Endothelial cell of umbilical vein (primary cell): Measurements from ENCODE around the gene CEP44. TPM values are rescaled to one million over a fixed set of nuclear protein-coding genes. Genes with fewer than 3 reads are reported as not detected.

Experiments used
- BruUV-seq: library from RNA; stranded (reverse); fragments of 400-500 nt; replicated peaks from 2 replicates; lab custom pipeline; 2021; lab: Mats Ljungman, UMichigan
- CTCF ChIA-PET: fragments of 300-600, 350-600 bp; sonication (Branson Sonifier 250); formaldehyde crosslinking; loops from one replicate; lab custom pipeline; 2021; ENCODE audit warnings: antibody characterized with exemption, inconsistent platforms; lab: Charles Lee
- POLR2A ChIA-PET: fragments of 300-600, 350-600 bp; sonication (Branson Sonifier 250); formaldehyde crosslinking; loops from one replicate; lab custom pipeline; 2021; ENCODE audit warnings: antibody characterized with exemption, inconsistent platforms; lab: Charles Lee
- DNase-seq: peaks from one replicate; pipeline ENCODE4 v3.0.0-alpha.2; 2011; ENCODE audit warnings: low read depth, low spot score
- FAIRE-seq: peaks from 2 replicates; lab custom pipeline; 2011; peaks lifted over from hg19 to GRCh38; lab: Jason Lieb, UNC
- H2AFZ ChIP-seq: 2 replicates; pipeline ENCODE4 v1.6.0; 2012; ENCODE audit warnings: low read depth, low read length, control low read depth, inconsistent platforms
- H3K27ac ChIP-seq: 2 replicates; pipeline ENCODE4 v1.5.1; 2011; ENCODE audit warnings: low read depth, mild to moderate bottlenecking, control low read depth, low read length, moderate library complexity; ENCODE audit not compliant: insufficient read depth
- H3K27me3 ChIP-seq, 2 experiments: 2 replicates each; pipeline versions ENCODE4 v1.6.0 to v1.6.1; 2011; ENCODE audit warnings: low read length in 2 of 2, mixed read lengths in 1 of 2; ENCODE audit not compliant: control insufficient read depth in 2 of 2, insufficient read depth in 2 of 2
- H3K36me3 ChIP-seq, 2 experiments: 2 replicates in 1 of 2; 3 replicates in 1 of 2; pipeline ENCODE4 v1.5.1; 2011; ENCODE audit warnings: low read length in 2 of 2, mild to moderate bottlenecking in 1 of 2, moderate library complexity in 1 of 2; ENCODE audit not compliant: control insufficient read depth in 2 of 2, insufficient read depth in 2 of 2; ENCODE audit errors: extremely low read depth in 1 of 2
- H3K4me1 ChIP-seq: 3 replicates; pipeline ENCODE4 v1.5.1; 2011; ENCODE audit warnings: mild to moderate bottlenecking, low read length; ENCODE audit not compliant: control insufficient read depth, insufficient read depth; ENCODE audit errors: extremely low read depth
- H3K4me2 ChIP-seq: 2 replicates; pipeline ENCODE4 v1.6.1; 2011; ENCODE audit warnings: low read length, control low read depth, mixed read lengths; ENCODE audit not compliant: insufficient read depth
- H3K4me3 ChIP-seq, 3 experiments: fragments of 200-600 bp in 1 of 3; sonication (generic), shearing (Covaris generic) in 1 of 3; replicated peaks in 1 of 3; 2 replicates each; pipeline ENCODE4 v1.5.1; 2011 to 2016; ENCODE audit warnings: control low read depth in 3 of 3, low read length in 3 of 3, mild to moderate bottlenecking in 2 of 3, inconsistent platforms in 1 of 3, low read depth in 1 of 3, moderate library complexity in 1 of 3; ENCODE audit not compliant: insufficient read depth in 1 of 3
- H3K79me2 ChIP-seq: 2 replicates; pipeline ENCODE4 v1.6.0; 2012; ENCODE audit warnings: low read length, inconsistent platforms; ENCODE audit not compliant: control insufficient read depth, insufficient read depth
- H3K9ac ChIP-seq: replicated peaks from 2 replicates; pipeline ENCODE3; 2011; ENCODE audit warnings: low read length, control low read depth; ENCODE audit not compliant: insufficient read depth; ENCODE audit errors: extremely low read depth
- H3K9me1 ChIP-seq: replicated peaks from 3 replicates; pipeline ENCODE4 v1.6.0; 2011; ENCODE audit warnings: mild to moderate bottlenecking, low read length; ENCODE audit not compliant: control insufficient read depth, insufficient read depth; ENCODE audit errors: extremely low read depth
- H3K9me3 ChIP-seq: replicated peaks from 2 replicates; pipeline ENCODE4 v1.5.1; 2012; ENCODE audit warnings: low read length, inconsistent platforms; ENCODE audit not compliant: control insufficient read depth, insufficient read depth
- H4K20me1 ChIP-seq: replicated peaks from 2 replicates; pipeline ENCODE3; 2011; ENCODE audit warnings: mild to moderate bottlenecking, low read length; ENCODE audit not compliant: control insufficient read depth, insufficient read depth; ENCODE audit errors: extremely low read depth
- CTCF ChIP-seq, 2 donors: IDR thresholded peaks; 1 replicate in 1 of 2; 2 replicates in 1 of 2; pipeline ENCODE4 v1.5.1; 2011; ENCODE audit warnings: low read length in 2 of 2, mild to moderate bottlenecking in 2 of 2, moderate library complexity in 2 of 2, control low read depth in 1 of 2, inconsistent platforms in 1 of 2, low read depth in 1 of 2; ENCODE audit not compliant: insufficient read depth in 1 of 2; ENCODE audit errors: extremely low read depth in 1 of 2
- EZH2 ChIP-seq: IDR thresholded peaks from 2 replicates; pipeline ENCODE4 v1.6.1; 2012; ENCODE audit warnings: borderline replicate concordance, low read depth, mild to moderate bottlenecking, moderate library complexity, low read length, inconsistent platforms; ENCODE audit not compliant: severe bottlenecking
- FOS ChIP-seq: IDR thresholded peaks from 2 replicates; pipeline ENCODE4 v1.6.1; 2011; ENCODE audit warnings: mild to moderate bottlenecking, low read length, moderate library complexity, borderline replicate concordance; ENCODE audit not compliant: insufficient read depth
- GATA2 ChIP-seq: IDR thresholded peaks from 2 replicates; pipeline ENCODE4 v1.7.0; 2011; ENCODE audit warnings: low read depth, mild to moderate bottlenecking, moderate library complexity, mixed read lengths, low read length; ENCODE audit not compliant: insufficient read length, insufficient read depth
- JUN ChIP-seq: IDR thresholded peaks from 2 replicates; pipeline ENCODE4 v1.6.1; 2011; ENCODE audit warnings: borderline replicate concordance, low read depth; ENCODE audit not compliant: insufficient read length, insufficient read depth
- MYC ChIP-seq: IDR thresholded peaks from one replicate; pipeline ENCODE4 v1.6.1; 2011; ENCODE audit warnings: mild to moderate bottlenecking, low read depth, low read length
- POLR2A ChIP-seq: IDR thresholded peaks from 2 replicates; pipeline ENCODE4 v1.6.1; 2012; ENCODE audit warnings: low read depth, mild to moderate bottlenecking, control low read depth, low read length
- POLR2AphosphoS5 ChIP-seq: IDR thresholded peaks from 2 replicates; pipeline ENCODE4 v1.6.1; 2012; ENCODE audit warnings: low read depth, mild to moderate bottlenecking, control low read depth, low read length, moderate library complexity; ENCODE audit not compliant: insufficient read depth
- dilution Hi-C: fragments of 300-500 bp; cut with MboI; formaldehyde crosslinking; loops from one replicate; pipeline ENCODE4 v1.15.0; 2019; ENCODE audit warnings: low sequenced_read_pairs; ENCODE audit not compliant: extremely low pct_ligation_motif_present
- intact Hi-C: fragments of 100-400 bp; cut with micrococcal nuclease; formaldehyde crosslinking; loops from one replicate; pipeline ENCODE4 v1.10.0; 2022
- polyA plus RNA-seq, 4 experiments: library from polyadenylated mRNA; depleted of rRNA in 3 of 4; stranded (reverse) in 3 of 4; unstranded in 1 of 4; fragments of >200 nt; gene quantifications; 2 replicates each; pipeline versions ENCODE4 v1.2.1 to v1.2.3, GENCODE V29; 2011 to 2012; ENCODE audit warnings: missing spikeins in 1 of 4
- total RNA-seq: library from RNA; stranded (reverse); gene quantifications from 2 replicates; pipeline ENCODE4 v1.2.3, GENCODE V29; 2021
- TF ChIP-seq, protein P1 (sequence below): IDR thresholded peaks from 2 replicates; pipeline ENCODE4 v1.6.1; 2011; ENCODE audit not compliant: insufficient read depth, insufficient read length

CEP44 gene
- total and polyA plus RNA-seq, 2 donors (not counting 3 experiments of a cell fraction or from before 2014, with no cell fraction given): 2.0 to 13.0 TPM

DNA sequence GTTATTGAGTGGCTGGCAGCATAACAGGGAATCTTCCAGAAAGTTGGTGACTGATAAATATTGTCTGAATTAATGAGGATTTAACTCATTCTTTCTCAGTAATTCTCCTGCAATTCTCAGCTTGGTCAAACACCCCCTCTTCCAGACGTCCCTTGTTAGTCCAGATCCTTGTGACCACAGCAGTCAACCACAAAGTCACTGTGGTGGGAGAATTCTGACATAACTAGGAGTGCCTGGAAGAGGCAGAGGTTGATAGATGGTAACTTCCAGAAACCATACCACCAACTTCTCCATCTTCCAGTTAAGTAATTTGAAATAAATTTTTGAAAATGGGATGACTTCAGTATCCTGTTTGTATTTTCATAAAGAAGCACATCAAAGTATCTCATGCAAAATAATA lies 90.1 kb downstream of the CEP44 start:
- no peaks in the 10 kb centered on the region for H3K27me3 ChIP-seq
- ChIA-PET POLR2A (no interaction called here), CTCF (no interaction called here)
- TF ChIP-seq, protein P1, sequence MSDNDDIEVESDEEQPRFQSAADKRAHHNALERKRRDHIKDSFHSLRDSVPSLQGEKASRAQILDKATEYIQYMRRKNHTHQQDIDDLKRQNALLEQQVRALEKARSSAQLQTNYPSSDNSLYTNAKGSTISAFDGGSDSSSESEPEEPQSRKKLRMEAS: no peak
- TF ChIP-seq EZH2: no peak
- no peak for TF ChIP-seq MYC
- no peak for TF ChIP-seq GATA2
- TF ChIP-seq JUN: no peak
- TF ChIP-seq POLR2A: no peak
- no peak for TF ChIP-seq CTCF (IDR thresholded peaks at IDR 0.05; ENCODE audit: extremely low read depth in 1 of 2, insufficient read depth in 1 of 2, low read depth in 1 of 2, low read length in 2 of 2)
- no peak for TF ChIP-seq POLR2AphosphoS5
- no peak for TF ChIP-seq FOS
- dilution Hi-C loops: no loop called here
- H3K4me3 ChIP-seq: no peak overlapping the region
- intact Hi-C loops: no loop called here
- no peaks in the 10 kb centered on the region for H3K4me1 ChIP-seq
- no peak overlapping the region for H3K4me2 ChIP-seq
- no peaks in the 10 kb centered on the region for H3K36me3 ChIP-seq
- no peaks in the 10 kb centered on the region for H4K20me1 ChIP-seq
- no peaks in the 10 kb centered on the region for H3K9me1 ChIP-seq
- H2AFZ ChIP-seq: no peak overlapping the region
- H3K9ac ChIP-seq: no peak overlapping the region
- no peak for FAIRE-seq
- no peak overlapping the region for H3K27ac ChIP-seq
- H3K79me2 ChIP-seq: no peaks in the 10 kb centered on the region
- no peak for DNase-seq
- BruUV-seq: no TSS peak
- H3K9me3 ChIP-seq: no peaks in the 10 kb centered on the region
